ENCODE results near the gene ACYP1.

The ACYP1 gene

DNA sequence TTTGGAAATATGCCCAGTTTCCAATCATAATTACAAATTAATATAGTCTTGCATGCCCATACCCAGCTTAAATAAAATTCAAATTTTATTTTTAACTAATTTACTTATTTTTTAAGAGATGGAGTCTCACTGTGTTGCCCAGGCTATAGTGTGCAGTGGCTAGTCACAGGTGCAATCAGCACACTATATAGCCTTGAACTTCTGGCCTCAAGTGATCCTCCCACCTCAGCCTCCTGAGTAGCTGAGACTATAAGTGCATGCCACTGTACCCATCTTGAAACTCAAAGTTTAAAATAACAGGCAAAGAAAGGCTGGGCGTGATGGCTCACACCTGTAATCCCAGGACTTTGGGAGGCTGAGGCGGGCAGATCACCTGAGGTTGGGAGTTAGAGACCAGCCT, 22.9 kb downstream of the ACYP1 start:
- DNase-seq (ENCODE audit: low read depth in 2 of 2), result no peak

DNA sequence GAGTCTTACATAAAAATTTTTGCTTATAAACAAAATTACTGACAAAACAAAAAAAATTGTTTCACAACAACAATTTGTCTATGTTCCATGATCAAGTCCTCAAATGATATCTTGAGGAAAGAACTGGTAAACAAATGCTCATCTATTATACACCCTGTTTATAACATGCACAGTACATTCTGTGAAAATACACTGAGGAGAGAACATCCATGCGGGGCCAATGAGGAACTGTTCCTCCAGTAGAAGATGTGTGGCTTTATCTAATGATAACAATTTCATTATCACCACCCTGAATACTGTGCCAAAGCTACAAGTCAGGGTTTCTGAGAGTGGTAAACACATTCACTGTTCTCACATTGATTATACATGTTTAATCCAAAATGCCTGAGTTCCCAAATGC, 23.3 kb downstream of the ACYP1 start:
- no peak for DNase-seq (ENCODE audit: low read depth in 2 of 2)

DNA sequence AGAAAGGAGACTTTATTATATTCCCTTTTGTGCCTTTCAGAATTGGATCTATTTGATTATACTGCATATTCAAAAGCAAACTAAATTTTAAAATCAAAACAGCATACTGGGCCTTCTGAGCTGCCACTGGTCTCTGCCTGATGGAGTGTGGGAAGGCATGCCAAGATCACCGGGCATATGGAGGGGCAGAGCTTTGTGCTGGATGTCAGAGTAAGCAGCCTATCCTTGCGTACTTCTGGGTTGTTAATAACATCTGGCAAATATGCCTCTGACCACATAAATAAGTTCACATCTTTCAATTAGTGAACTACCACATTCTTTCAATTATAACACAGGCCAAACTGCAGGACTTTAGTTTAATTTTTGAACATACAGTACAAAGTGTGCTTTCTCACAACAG, 30.9 kb downstream of the ACYP1 start:
- no peak for DNase-seq (ENCODE audit: low read depth in 2 of 2)

DNA sequence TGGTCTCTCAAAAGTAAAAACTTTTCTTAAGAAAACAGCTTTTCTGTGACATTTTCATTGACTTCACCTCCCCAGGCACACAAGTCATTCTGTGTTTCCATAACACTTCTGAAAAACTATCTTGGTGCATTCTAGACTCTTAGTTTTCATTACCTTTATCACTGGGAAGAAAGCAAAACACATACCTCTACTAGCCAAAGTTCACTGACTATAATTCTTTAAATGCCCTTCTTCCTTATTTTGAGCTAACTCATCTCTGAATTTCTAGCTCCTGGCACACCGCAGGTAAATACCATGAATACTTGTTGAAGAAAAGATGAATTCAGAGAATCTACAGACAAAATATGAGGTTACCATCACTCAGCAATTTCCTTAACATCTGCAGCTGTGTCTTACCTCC, 33.7 kb downstream of the ACYP1 start:
- DNase-seq (ENCODE audit: low read depth in 2 of 2), result no peak

DNA sequence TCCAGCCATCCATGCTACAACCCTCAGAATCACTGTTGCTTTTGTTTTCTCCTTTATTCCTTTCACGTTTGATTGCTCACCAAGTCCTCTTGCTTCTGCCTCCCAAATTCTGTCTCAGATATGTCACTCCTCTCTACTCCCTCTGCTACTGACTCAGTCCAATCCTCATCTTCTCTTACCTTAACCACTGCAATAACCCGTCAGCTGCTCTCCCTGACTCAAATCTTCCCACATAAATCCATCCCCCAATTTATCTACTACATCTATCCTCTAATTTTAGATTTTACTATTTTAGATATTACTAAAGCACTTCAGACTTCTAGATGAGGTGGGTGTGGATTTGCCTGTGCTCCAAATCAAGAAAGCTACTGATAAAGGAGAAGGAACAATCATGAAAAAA, 37.9 kb downstream of the ACYP1 start:
- DNase-seq (ENCODE audit: low read depth in 2 of 2), result no peak

DNA sequence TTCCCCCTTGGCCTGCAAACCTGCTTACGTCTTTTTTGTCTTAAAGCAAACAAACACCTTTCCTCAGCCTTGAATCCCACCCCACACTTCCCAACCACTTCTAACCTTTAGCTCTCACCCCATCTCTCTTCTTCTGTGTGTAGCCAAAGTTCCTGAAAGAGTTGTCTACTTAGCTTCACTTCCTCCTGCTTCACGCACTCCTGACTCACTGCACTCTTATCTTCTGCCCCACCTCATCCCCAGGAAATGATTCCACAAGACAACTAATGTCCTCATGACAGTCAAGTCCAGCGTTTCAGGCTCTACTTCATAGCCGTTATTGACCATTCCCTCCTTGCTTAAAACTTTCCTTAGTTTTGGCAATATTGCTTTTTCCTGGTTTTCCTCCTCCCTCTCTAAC, 38.7 kb downstream of the ACYP1 start:
- no peak for DNase-seq (ENCODE audit: low read depth in 2 of 2)

DNA sequence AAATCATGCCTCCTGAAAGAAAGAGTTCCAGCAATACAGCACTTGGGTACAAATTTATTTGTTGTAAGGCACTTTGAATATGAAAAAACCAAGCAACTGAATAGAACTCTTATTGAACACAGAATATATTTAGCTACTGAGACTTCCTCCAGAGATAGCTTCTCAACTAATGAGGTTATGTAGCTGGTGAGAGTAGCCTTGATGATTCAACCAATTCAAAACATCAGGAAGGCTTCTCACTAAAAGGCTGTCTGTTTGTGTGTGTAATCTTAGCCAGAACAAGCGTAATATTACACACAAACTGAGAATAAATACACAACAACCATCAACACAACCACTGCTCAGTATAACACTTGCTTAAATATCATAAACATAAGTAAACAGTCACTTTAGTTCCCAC, 40.7 kb downstream of the ACYP1 start:
- DNase-seq (ENCODE audit: low read depth in 2 of 2), result no peak

DNA sequence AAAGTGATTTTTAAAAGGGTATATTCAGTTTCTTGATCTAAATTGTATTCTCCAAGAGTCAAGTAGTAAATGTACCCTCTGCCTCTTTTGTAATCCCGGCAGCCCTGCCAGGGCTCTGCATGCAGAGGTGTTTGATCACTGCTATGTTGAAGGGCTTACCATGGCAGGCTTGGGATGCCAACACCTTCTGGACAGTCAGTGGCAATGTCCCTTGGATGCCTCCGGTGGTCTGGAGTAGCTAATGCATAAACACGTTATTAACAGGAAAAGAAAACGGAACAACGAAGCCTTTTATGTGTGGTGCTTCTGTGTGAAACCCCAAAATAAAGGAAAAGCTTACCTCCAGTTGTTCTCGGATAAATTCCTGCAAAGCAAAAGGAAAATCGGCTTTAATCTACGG, 41.2 kb downstream of the ACYP1 start:
- no peak for DNase-seq (ENCODE audit: low read depth in 2 of 2)

DNA sequence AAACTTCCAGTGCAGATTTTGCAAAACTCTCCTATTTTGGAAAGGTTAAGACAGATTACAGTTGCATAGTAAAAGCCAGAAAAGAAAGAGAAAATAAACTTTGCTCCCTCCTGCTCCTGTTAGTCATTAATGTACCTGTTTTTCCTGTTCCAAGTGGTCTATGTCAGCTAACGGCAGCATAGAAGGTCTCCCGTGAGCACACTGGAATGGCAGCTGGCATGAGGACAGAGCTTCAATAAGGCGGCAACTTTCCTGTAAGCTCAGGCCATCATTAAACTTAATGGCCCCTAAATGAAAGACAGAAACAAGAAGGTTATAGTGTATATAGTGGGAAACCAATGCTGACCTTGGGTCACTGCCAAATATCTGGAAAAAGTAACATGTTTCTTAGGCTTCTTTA, 45.1 kb downstream of the ACYP1 start:
- no peak for DNase-seq (ENCODE audit: low read depth in 2 of 2)

DNA sequence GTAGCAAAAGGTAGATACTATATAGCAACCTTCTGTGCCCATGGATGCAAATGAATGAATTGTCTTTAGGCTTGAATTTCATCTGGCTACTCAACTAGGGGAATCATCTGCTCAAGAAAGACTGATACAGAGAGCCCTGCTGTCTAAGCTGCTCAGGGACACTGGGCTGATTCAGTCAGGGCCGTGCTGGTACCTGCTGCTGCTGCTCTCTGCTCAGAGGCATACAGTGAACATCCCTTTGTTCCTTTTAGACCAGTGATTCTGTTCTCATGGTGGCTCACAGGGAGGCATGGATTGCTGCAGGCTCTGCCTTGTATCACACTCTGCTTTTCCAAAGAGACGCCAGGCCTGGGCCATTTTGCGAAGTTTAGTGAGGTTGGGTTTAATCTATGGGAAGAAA, 47.0 kb downstream of the ACYP1 start:
- DNase-seq (ENCODE audit: low read depth in 2 of 2), result no peak

DNA sequence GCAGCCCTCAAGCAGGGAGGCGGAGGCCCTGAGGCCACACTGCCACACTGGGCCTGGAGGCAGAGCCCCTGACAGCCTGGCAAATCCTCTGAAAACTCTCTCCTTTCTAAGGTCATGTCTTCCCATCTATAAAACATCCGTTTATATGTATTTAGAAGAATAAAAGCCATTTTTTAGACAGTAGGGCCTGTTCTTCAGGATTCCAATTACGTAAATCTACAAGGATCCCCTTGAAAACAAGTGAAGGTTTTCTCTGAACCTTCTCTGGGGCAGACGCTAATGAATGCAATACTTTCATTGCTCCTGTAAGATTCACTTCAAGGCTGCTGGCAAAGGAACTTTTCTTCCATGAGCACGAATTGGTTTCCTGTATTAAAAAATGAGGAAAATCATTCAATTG, 48.3 kb downstream of the ACYP1 start:
- no peak for DNase-seq (ENCODE audit: low read depth in 2 of 2)

DNA sequence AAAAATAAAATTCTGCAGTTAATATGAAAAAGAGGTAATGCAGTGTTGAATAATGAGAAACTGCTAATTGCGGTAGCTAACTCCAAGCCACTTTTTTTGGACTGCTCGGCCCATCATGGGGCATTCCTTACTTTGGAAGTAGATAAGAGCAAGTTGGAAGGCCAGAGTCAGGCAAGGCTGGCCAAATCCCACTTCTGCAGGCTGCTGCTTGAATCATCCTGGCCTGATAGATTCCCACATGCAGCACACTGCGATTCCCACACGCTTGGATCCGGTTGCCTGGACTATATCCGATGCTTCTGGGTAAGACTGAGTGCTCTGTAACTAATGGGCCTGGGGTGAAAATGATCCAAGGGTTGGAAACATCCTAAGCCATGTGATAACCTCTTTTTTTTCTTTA, 50.5 kb downstream of the ACYP1 start:
- DNase-seq (ENCODE audit: low read depth in 2 of 2), result no peak

DNA sequence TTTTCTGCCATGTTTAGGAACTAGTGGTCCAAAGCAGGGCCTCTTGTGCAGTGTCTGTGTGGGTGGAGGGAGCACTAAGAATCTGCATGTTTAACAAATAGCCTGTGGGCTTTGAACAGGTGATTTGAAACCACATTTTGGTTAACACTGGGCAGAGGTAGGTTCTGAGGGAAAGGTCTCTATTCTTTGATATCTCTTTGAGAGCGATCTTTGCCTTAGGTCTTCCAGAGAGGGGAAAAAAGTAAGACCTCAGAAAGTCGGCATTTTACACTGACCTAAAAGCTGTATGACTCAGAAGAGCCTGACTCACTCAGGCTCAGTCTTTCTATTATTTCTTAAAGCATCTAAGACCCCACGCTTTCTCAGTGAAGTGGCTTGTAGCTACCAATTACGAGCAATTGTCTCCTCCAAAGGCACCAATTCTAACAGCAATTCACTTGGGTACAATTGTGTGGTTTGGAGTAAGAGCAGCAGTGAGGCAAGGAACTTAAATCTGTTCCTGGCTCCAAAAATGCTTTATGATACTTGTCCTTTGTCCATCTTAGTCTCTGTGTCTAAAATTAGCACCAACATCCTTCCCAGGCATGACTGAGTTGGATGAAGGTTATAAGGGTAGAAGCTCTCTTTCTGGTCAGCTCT, 52.3 kb downstream of the ACYP1 start:
- no peak for DNase-seq (ENCODE audit: low read depth in 2 of 2)

DNA sequence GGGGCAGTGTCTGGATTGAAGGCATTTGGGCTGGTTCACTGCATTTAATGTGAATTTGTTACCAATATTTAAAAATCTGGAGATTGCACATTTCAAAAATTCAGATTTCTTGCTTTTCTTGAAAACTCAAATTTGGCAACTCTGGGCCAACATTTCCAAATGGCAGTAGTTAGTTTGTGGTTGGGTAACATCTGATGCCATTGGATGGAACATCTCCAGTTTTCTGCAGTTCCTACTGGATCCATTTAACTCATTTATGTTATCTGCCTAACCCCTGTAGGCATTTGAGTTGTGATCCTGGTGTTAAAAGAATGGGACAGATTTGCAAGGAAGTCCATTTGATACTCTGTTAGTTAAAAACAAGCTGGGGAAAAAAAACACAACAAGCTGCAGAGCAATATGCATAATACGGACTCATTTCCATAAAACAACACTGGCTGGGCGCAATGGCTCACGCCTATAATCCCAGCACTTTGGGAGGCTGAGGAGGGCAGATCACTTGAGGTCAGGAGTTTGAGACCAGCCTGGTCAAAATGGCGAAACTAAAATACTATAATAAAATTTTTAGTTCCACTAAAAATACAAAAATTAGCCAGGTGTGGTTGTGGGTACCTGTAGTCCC, 53.2 kb downstream of the ACYP1 start:
- no peak for DNase-seq (ENCODE audit: low read depth in 2 of 2)

DNA sequence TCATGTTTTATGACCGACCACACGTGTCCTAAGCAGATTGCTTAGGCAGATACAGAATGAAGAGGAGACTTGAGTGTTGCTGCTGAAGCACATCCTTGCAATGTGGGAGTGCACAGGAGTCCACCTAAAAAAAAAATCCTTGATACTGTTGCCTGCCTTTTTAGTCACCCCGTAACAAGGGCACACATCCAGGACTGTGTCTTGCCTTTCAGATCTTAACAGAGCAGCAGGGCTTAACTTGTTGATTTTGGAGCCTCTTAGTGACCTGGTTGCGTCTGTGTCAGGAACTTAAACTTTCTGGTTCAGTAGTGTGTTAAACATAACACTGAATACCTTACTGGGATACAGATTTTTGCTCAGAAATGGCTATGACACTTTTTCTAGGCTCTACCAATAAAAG, 54.6 kb downstream of the ACYP1 start:
- DNase-seq (ENCODE audit: low read depth in 2 of 2), result no peak

DNA sequence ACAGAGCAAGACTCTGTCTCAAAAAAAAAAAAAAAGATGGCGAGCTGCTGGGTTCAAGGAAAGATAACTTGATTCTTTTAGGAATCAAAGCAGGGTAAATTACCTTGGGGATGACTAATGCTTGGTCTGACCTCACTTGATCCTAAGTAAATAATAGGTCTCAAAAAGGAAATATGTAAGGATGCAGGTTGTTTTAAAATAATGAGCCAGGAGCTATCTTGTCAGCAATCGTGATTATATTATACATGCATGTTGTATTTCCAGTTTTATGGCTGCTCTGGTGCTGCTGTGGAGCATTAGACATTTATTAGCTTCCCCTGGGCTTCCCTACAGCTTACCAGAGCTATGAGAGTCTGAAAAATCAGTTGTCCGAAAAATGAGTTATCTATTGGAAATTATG, 58.5 kb downstream of the ACYP1 start:
- no peak for DNase-seq (ENCODE audit: low read depth in 2 of 2)

DNA sequence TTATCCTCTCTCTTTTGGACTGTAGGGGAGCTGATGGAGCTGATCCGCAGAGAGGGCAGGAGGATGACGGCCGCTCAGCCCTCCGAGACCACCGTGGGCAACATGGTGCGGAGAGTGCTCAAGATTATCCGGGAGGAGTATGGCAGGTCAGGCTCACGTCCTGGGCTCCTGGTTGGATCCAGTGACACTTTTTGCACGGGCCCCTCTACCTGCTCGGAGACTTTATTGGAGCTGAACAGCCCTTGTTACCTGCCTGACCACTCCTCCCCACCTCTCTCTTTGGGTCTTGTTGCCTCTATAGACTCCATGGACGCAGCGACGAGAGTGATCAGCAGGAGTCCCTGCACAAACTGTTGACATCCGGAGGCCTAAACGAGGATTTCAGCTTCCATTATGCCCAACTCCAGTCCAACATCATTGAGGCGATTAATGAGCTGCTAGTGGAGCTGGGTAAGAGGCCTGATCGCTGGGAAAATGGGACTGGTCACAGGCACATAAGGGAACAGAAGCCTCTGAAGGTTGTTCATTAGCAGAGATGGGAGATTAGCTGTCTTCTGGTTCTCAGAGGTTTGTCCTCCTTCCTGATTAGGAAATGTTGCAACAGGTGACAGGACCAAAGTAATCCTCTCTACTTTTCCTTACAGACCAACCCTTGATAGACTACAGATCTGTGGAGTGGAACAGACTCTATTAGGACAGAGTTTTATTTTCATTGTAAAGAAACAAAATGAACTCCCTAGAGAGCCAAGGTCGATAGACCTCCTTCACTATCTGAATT, 60.4 kb downstream of the ACYP1 start:
- DNase-seq (ENCODE audit: low read depth in 2 of 2), result no peak

Measured in activated CD4-positive, alpha-beta T cell treated with anti-CD3 and anti-CD28 coated beads for 24 hours (primary cell).